ENCODE data around the gene NNMT.

NNMT gene

DNA sequence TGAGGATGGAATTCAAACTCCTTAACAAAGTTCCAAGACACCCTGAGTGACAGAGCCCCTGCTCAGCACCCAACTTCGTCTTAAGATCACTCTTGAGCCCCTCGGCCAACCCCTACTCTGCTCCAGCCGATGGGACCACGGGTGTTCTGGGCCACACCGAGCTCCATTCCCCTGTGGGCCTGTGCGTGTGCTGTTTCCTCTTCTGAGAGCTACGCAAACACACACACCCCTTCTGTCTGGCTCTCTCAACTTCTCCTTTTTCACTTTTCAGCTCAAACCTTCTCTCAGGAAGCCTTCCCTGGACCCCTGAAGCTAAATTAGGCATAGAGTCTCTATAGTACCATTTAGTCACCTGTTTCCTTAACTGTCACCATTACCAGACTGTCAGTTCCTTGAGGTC lies 37.5 kb upstream of the NNMT start:
- no peak for TF ChIP-seq CTCF (IDR thresholded peaks at IDR 0.05; ENCODE audit: insufficient read depth, low read depth, low read length, missing control alignments)
- DNase-seq (ENCODE audit: low read depth): no peak

DNA sequence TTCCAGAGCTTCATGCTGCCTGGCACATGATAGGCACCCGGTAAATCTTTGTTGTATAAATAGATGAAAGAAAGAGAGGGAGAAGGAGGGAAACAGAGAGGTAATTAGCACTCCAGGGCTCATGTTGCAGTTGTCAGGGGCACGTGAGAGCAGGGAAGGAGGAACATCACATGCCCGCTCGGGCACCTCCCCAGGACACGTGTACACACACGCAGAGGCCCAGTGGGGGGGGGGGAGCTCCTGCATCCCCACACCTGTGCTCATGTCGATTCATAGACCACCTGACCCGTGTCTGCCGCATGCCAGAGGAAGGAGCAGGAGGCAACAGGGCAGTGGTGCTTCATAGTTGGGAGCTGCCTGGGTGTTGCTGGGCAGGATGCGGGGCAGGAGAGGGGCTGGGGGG lies 37.1 kb upstream of the NNMT start:
- no peak overlapping the region for H3K4me3 ChIP-seq (ENCODE audit: low read length)
- no peak for TF ChIP-seq CTCF (IDR thresholded peaks at IDR 0.05; ENCODE audit: insufficient read depth, low read depth, low read length, missing control alignments)
- DNase-seq (ENCODE audit: low read depth): peak; percentile 38

More for the DNA sequence above, 37.5 kb upstream of the NNMT start:
- H3K4me3 ChIP-seq (ENCODE audit: low read length): no peak overlapping the region

DNA sequence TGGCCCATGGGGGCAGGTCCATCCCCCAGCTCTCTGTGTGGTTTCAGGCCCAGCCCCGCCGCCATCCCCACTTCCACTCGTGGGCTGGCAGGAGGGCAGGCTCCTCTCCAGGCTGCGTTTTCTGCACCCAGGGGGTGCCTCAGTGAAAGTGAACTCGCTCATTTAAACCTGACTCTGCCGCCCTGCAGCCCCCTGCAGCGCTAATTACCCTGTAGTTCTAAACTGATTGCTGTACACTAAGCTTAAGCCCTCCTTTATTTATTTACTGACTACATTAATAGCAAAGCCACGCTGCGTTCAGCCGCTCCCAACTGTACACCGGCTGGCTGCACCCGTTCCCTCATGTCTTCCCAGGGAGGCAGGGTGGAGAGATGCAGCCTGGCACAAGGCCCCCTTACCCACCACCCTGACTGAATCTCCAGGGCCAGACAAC lies 36.6 kb upstream of the NNMT start:
- DNase-seq (ENCODE audit: low read depth): no peak
- H3K4me3 ChIP-seq (ENCODE audit: low read length): no peak overlapping the region
- no peak for TF ChIP-seq CTCF (IDR thresholded peaks at IDR 0.05; ENCODE audit: insufficient read depth, low read depth, low read length, missing control alignments)

- TF ChIP-seq CTCF (IDR thresholded peaks at IDR 0.05; ENCODE audit: insufficient read depth, low read depth, low read length, missing control alignments): no peak
- DNase-seq (ENCODE audit: low read depth): no peak
- no peak overlapping the region for H3K4me3 ChIP-seq (ENCODE audit: low read length)
Measured at GRCh38 chr11:114260077-114260476, 36.1 kb upstream of the NNMT start.

DNA sequence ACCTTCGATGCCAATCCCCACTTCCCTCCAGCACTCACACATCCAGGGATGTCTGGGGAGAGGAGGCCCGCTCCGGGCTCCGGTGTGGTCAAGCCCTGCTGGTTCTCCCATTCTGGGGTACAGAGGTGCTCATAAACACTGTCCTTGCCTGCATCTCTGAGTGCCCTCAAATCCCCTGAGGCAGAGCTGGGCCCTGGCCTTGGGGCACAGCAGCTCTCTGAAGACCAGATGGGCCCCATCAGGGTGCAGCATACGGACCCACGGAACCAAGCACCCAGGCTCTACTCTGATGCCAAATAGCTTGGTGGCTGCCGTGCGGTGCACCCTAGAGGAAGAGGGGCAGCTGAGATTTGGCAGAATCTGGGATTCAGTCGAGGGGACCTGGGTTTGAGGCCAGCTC lies 35.7 kb upstream of the NNMT start:
- H3K4me3 ChIP-seq (ENCODE audit: low read length): no peak overlapping the region
- DNase-seq (ENCODE audit: low read depth): no peak
- TF ChIP-seq CTCF (IDR thresholded peaks at IDR 0.05; ENCODE audit: insufficient read depth, low read depth, low read length, missing control alignments): no peak

GRCh38 chr11:114261791-114262190 lies 34.4 kb upstream of the NNMT start:
- TF ChIP-seq CTCF (IDR thresholded peaks at IDR 0.05; ENCODE audit: insufficient read depth, low read depth, low read length, missing control alignments): no peak
- DNase-seq (ENCODE audit: low read depth): no peak
- H3K4me3 ChIP-seq (ENCODE audit: low read length): no peak overlapping the region

DNA sequence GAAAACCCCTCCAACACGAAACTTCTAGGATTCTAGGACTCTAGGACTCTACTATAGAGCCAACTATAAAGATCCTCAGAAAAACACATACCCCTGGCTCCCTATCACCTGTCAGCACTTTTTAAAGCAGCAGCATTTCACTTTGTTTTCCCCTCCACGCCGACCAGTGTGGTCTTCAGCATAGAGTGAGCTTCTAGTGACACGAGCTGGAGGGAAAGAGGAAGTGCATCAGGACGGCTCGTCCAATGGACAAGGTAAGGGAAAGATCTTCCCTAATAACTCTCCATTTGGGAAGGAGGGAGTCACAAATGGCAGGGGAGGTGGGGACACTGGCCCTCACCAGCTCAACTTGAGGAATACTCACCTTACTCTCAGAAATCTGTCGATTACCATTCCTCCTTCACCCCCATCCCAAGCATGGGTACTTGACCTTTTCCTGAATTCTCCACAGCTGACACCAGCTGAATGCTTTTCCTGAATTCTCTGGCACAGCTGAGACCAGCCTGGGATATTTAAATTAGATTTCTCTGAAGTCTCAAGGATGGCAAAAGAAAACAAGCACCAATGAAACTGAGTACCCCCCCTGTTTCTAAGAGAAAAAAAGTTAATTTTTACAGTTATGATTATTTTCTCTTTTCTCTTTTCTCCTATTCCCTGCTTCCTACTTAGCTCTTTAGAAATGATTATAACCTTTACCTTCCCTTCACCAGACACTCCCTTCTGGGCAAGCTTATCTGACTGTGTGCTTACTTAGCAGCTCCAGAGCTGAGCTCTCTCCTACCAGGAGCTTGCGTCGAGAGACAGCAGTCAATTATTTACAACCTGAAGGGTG lies 33.3 kb upstream of the NNMT start:
- peak; percentile 58 for DNase-seq (ENCODE audit: low read depth)
- TF ChIP-seq CTCF (IDR thresholded peaks at IDR 0.05; ENCODE audit: insufficient read depth, low read depth, low read length, missing control alignments): peak; percentile 66
- H3K4me3 ChIP-seq (ENCODE audit: low read length): no peak overlapping the region
